Measurements from ENCODE around the gene FHIP1A. TPM values are rescaled to one million over a fixed set of nuclear protein-coding genes. Genes with fewer than 3 reads are reported as not detected.

FHIP1A gene
- total and polyA plus RNA-seq, 2 of the 8 experiments (the other 6 are each of a cell fraction or from before 2014, with no cell fraction given): 17.9 to 75.2 TPM

DNA sequence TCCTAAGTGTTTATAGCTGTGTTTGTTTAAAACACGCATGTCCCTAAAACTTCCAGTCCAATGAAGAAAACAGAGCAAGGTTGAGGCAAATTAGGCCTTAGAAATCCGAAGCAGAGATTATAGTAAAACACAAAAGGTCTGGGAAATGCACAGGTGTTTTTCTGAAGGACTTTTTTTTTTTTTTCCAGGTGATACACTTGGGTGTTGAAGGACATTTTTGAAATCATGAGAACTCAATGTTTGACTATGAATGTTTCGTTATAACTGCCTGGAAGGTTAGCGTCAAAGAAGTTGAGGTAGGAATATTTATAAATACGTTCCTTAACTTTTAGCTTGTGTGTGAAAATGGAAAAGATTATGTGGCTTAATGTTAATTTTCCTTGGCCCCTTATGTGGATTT is 45.5 kb downstream of the FHIP1A start:
- ChIA-PET POLR2A (ENCODE audit: partially characterized antibody) (no interaction called here), CTCF (ENCODE audit: partially characterized antibody) (interaction anchor here (0.6 to 1.3 kb wide), 3 partner anchors 35 to 180 kb away, joined by 3 to 7 read pairs (median 3); no protein-coding TSS in a partner anchor)
- Histone ChIP-seq H3K18ac (ENCODE audit: extremely low read depth, low read length) (no peak overlapping the region), H4K20me1 (replicated peaks in 1 of 2; ENCODE audit: control insufficient read depth in 1 of 2, insufficient read depth in 2 of 2, low read length in 2 of 2) (peaks cover 0 to 2% of the 10 kb centered on the region in 2 experiments), H3K79me2 (ENCODE audit: control insufficient read depth in 1 of 2, insufficient read depth in 2 of 2, low read length in 2 of 2) (peaks cover 0 to 81% of the 10 kb centered on the region in 2 experiments; a peak in 3 of 4 replicates), H2BK120ac (replicated peaks; ENCODE audit: low read depth, low read length) (no peak overlapping the region), H4K5ac (ENCODE audit: insufficient read length, low read depth, low read length) (no peak overlapping the region), H2AK5ac (ENCODE audit: low read depth, low read length) (no peak overlapping the region), H4K8ac (ENCODE audit: extremely low read depth, insufficient read depth, low read length) (no peak overlapping the region), H4K91ac (replicated peaks; ENCODE audit: insufficient read length, low read length) (no peak overlapping the region), H2BK5ac (ENCODE audit: low read depth, low read length) (no peak overlapping the region), H3K4me1 (replicated peaks in 1 of 4; ENCODE audit: control insufficient read depth in 3 of 4, insufficient read depth in 4 of 4, low read length in 3 of 4) (peaks cover 0 to 13% (median 9%) of the 10 kb centered on the region in 4 experiments; a peak in 3 of 7 replicates), H3K14ac (ENCODE audit: insufficient read length) (no peak overlapping the region), H3K36me3 (ENCODE audit: control insufficient read depth in 2 of 4, insufficient read depth in 4 of 4, low read length in 3 of 4) (no peaks in the 10 kb centered on the region), H3K4me3 (ENCODE audit: extremely low read depth in 1 of 4, insufficient read depth in 2 of 4, low read depth in 3 of 4, low read length in 4 of 4) (no peak overlapping the region), H2AFZ (ENCODE audit: low read length) (no peak overlapping the region), H2BK15ac (ENCODE audit: low read length) (no peak overlapping the region), H3K79me1 (ENCODE audit: low read depth, low read length) (no peaks in the 10 kb centered on the region; the same call in 1 of the 2 replicates), H3K23ac (ENCODE audit: insufficient read length) (no peak overlapping the region), H3K4ac (replicated peaks; ENCODE audit: insufficient read length, low read depth, low read length) (no peak overlapping the region), H3K4me2 (ENCODE audit: insufficient read depth in 1 of 2, low read depth in 2 of 2, low read length in 2 of 2) (no peak overlapping the region), H3K23me2 (ENCODE audit: low read depth, low read length) (no peaks in the 10 kb centered on the region), H3K27ac (ENCODE audit: low read depth, low read length) (no peak overlapping the region), H3K9ac (replicated peaks in 1 of 4; ENCODE audit: extremely low read depth in 1 of 4, low read depth in 3 of 4, low read length in 3 of 4) (no peak overlapping the region), H3K9me3 (ENCODE audit: insufficient read depth in 2 of 2, low read depth in 1 of 2, low read length in 1 of 2) (no peaks in the 10 kb centered on the region), H2BK12ac (ENCODE audit: low read depth, low read length) (no peak overlapping the region), H3K56ac (replicated peaks; ENCODE audit: insufficient read length, low read depth, low read length) (no peak overlapping the region), H3K27me3 (replicated peaks in 1 of 4; ENCODE audit: control insufficient read depth in 3 of 4, extremely low read depth in 1 of 4, insufficient read depth in 3 of 4, low read length in 3 of 4) (no peaks in the 10 kb centered on the region), H2BK20ac (ENCODE audit: low read length) (no peak overlapping the region)
- DNase-seq (ENCODE audit: low read depth in 1 of 2, low spot score in 2 of 2) (no peak), FAIRE-seq (no peak)
- TF ChIP-seq ZNF274 (IDR thresholded peaks at IDR 0.05; ENCODE audit: borderline replicate concordance, extremely low read depth, low read length) (no peak), SUZ12 (IDR thresholded peaks at IDR 0.05; ENCODE audit: low read length) (no peak), EGR1 (IDR thresholded peaks at IDR 0.05; ENCODE audit: borderline replicate concordance, low read depth, low read length) (no peak), EP300 (IDR thresholded peaks at IDR 0.05; ENCODE audit: borderline replicate concordance in 1 of 2, low read depth in 2 of 2, low read length in 2 of 2) (no peak), MAFK (IDR thresholded peaks at IDR 0.05; ENCODE audit: low read depth, low read length) (no peak), CHD1 (IDR thresholded peaks at IDR 0.05; ENCODE audit: low read depth, low read length) (no peak), RBBP5 (IDR thresholded peaks at IDR 0.05; ENCODE audit: borderline replicate concordance, low read depth, low read length) (no peak), TBP (IDR thresholded peaks at IDR 0.05; ENCODE audit: low read depth, low read length) (no peak)
- 86% methylated on average over 5 of the region's 5 CpGs; no CpG with 5 or more reads in 1 of the 2 experiments for WGBS, 2 experiments (ENCODE audit: extremely low coverage in 1 of 2, insufficient coverage in 1 of 2, insufficient read length in 1 of 2, insufficient replicate concordance in 2 of 2, low coverage in 1 of 2, low lambda C conversion rate in 2 of 2, missing lambda C conversion rate in 1 of 2)

Measured in H1 (cell line).